ENCODE measurements around the gene SEC24D. TPM values are rescaled to one million over a fixed set of nuclear protein-coding genes. Genes with fewer than 3 reads are reported as not detected.

SEC24D gene
- total and polyA plus RNA-seq, 2 of the 8 experiments (the other 6 are each of a cell fraction or from before 2014, with no cell fraction given) = 28.9 to 91.6 TPM

GRCh38 chr4:118810991-118811764, 24.7 kb downstream of the SEC24D start:
- Histone ChIP-seq H3K27ac (ENCODE audit: low read depth, low read length) (no peak overlapping the region), H2BK12ac (ENCODE audit: low read depth, low read length) (no peak overlapping the region), H3K4ac (replicated peaks; ENCODE audit: insufficient read length, low read depth, low read length) (no peak overlapping the region), H3K9me3 (ENCODE audit: insufficient read depth in 2 of 2, low read depth in 1 of 2, low read length in 1 of 2) (no peaks in the 10 kb centered on the region), H3K18ac (ENCODE audit: extremely low read depth, low read length) (no peak overlapping the region), H3K23me2 (ENCODE audit: low read depth, low read length) (no peaks in the 10 kb centered on the region), H2BK20ac (ENCODE audit: low read length) (no peak overlapping the region), H4K5ac (ENCODE audit: insufficient read length, low read depth, low read length) (no peak overlapping the region), H2AFZ (ENCODE audit: low read length) (no peak overlapping the region), H3K36me3 (ENCODE audit: control insufficient read depth in 2 of 4, insufficient read depth in 4 of 4, low read length in 3 of 4) (peaks cover 14 to 67% (median 51%) of the 10 kb centered on the region in 4 experiments), H3K9ac (replicated peaks in 1 of 4; ENCODE audit: extremely low read depth in 1 of 4, low read depth in 3 of 4, low read length in 3 of 4) (no peak overlapping the region), H4K91ac (replicated peaks; ENCODE audit: insufficient read length, low read length) (no peak overlapping the region), H2AK5ac (ENCODE audit: low read depth, low read length) (no peak overlapping the region), H3K4me3 (ENCODE audit: extremely low read depth in 1 of 4, insufficient read depth in 2 of 4, low read depth in 3 of 4, low read length in 4 of 4) (no peak overlapping the region), H3K4me2 (ENCODE audit: insufficient read depth in 1 of 2, low read depth in 2 of 2, low read length in 2 of 2) (no peak overlapping the region), H3K4me1 (replicated peaks in 1 of 4; ENCODE audit: control insufficient read depth in 3 of 4, insufficient read depth in 4 of 4, low read length in 3 of 4) (no peaks in the 10 kb centered on the region), H4K20me1 (replicated peaks in 1 of 2; ENCODE audit: control insufficient read depth in 1 of 2, insufficient read depth in 2 of 2, low read length in 2 of 2) (peaks cover 0 to 3% of the 10 kb centered on the region in 2 experiments), H3K56ac (replicated peaks; ENCODE audit: insufficient read length, low read depth, low read length) (no peak overlapping the region), H3K14ac (ENCODE audit: insufficient read length) (no peak overlapping the region), H3K23ac (ENCODE audit: insufficient read length) (no peak overlapping the region), H3K27me3 (replicated peaks in 1 of 4; ENCODE audit: control insufficient read depth in 3 of 4, extremely low read depth in 1 of 4, insufficient read depth in 3 of 4, low read length in 3 of 4) (no peaks in the 10 kb centered on the region), H2BK15ac (ENCODE audit: low read length) (no peak overlapping the region), H3K79me1 (ENCODE audit: low read depth, low read length) (peaks cover 2% of the 10 kb centered on the region; the same call in 1 of the 2 replicates), H2BK5ac (ENCODE audit: low read depth, low read length) (no peak overlapping the region), H2BK120ac (replicated peaks; ENCODE audit: low read depth, low read length) (no peak overlapping the region), H4K8ac (ENCODE audit: extremely low read depth, insufficient read depth, low read length) (no peak overlapping the region), H3K79me2 (ENCODE audit: control insufficient read depth in 1 of 2, insufficient read depth in 2 of 2, low read length in 2 of 2) (no peaks in the 10 kb centered on the region; a peak in 1 of 4 replicates)
- no peak for DNase-seq (ENCODE audit: low read depth in 1 of 2, low spot score in 2 of 2)
- ChIA-PET CTCF (ENCODE audit: partially characterized antibody) (interaction anchor here (0.8 to 1.2 kb wide), 3 partner anchors 8 to 18 kb away, joined by 3 to 4 read pairs (median 3); no protein-coding TSS in a partner anchor), POLR2A (ENCODE audit: partially characterized antibody) (no interaction called here)
- WGBS, 2 experiments (ENCODE audit: extremely low coverage in 1 of 2, insufficient coverage in 1 of 2, insufficient read length in 1 of 2, insufficient replicate concordance in 2 of 2, low coverage in 1 of 2, low lambda C conversion rate in 2 of 2, missing lambda C conversion rate in 1 of 2) = 92% methylated on average over 3 of the region's 3 CpGs; no CpG with 5 or more reads in 1 of the 2 experiments
- TF ChIP-seq CBX8 (IDR thresholded peaks at IDR 0.05; ENCODE audit: borderline replicate concordance, low read depth, low read length) = no peak
- TF ChIP-seq POLR2AphosphoS5 (IDR thresholded peaks at IDR 0.05; ENCODE audit: low read depth, low read length) = no peak
- no peak for TF ChIP-seq MAFK (IDR thresholded peaks at IDR 0.05; ENCODE audit: low read depth, low read length)
- TF ChIP-seq POLR2A (IDR thresholded peaks at IDR 0.05; ENCODE audit: control extremely low read depth in 1 of 2, low read depth in 2 of 2, low read length in 2 of 2) = no peak
- TF ChIP-seq, protein P1, sequence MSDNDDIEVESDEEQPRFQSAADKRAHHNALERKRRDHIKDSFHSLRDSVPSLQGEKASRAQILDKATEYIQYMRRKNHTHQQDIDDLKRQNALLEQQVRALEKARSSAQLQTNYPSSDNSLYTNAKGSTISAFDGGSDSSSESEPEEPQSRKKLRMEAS (IDR thresholded peaks at IDR 0.05) = no peak
- TF ChIP-seq SP1 (IDR thresholded peaks at IDR 0.05; ENCODE audit: low read depth, low read length) = no peak
- TF ChIP-seq CHD1 (IDR thresholded peaks at IDR 0.05; ENCODE audit: low read depth, low read length) = no peak
- no peak for TF ChIP-seq EZH2 (IDR thresholded peaks at IDR 0.05; ENCODE audit: low read depth, low read length, severe bottlenecking)
- TF ChIP-seq YY1 (IDR thresholded peaks at IDR 0.05; ENCODE audit: low read depth, low read length) = no peak
- TF ChIP-seq NRF1 (IDR thresholded peaks at IDR 0.05; ENCODE audit: low read depth, low read length) = no peak
- no peak for TF ChIP-seq CBX5 (IDR thresholded peaks at IDR 0.05; ENCODE audit: low read depth, low read length)
- no peak for TF ChIP-seq SIN3A (conservative IDR thresholded peaks at IDR 0.05 in 1 of 2, IDR thresholded peaks at IDR 0.05 in 1 of 2; ENCODE audit: low read depth in 1 of 2, low read length in 2 of 2)
- FAIRE-seq = no peak
